AG04449 (cell line): Measurements from ENCODE around the gene HRG.
"Not testable (repeated sequence)": the region's sequence is repeated elsewhere in the genome, so short reads cannot be mapped to it uniquely, and the experiment has no call there.

ENCODE experiments used
- CTCF ChIA-PET: fragments of 350-600 bp; formaldehyde crosslinking; extraction: SDS; loops from one replicate; lab custom pipeline; 2021; ENCODE audit warnings: antibody characterized with exemption; lab: Yijun Ruan, JAX
- POLR2A ChIA-PET: fragments of 400-600, 350-600 bp; formaldehyde crosslinking; extraction: SDS; loops from one replicate; lab custom pipeline; 2020; ENCODE audit warnings: antibody characterized with exemption, inconsistent platforms; lab: Yijun Ruan, JAX
- DNase-seq: peaks from one replicate; pipeline ENCODE4 v3.0.0-alpha.2; 2010; ENCODE audit warnings: low read depth, low spot score
- H3K4me3 ChIP-seq: 2 replicates; pipeline ENCODE4 v1.5.1; 2011; ENCODE audit warnings: low read depth, mild to moderate bottlenecking, control low read depth, low read length
- CTCF ChIP-seq: IDR thresholded peaks from one replicate; pipeline ENCODE4 v1.5.1; 2011; ENCODE audit warnings: mild to moderate bottlenecking, moderate library complexity, low read length, control low read depth, inconsistent platforms; ENCODE audit not compliant: insufficient read depth; ENCODE audit errors: missing control alignments

Gene HRG

GRCh38 chr3:186626254-186626847, 39.5 kb upstream of the HRG start:
- POLR2A ChIA-PET, result no interaction called here

GRCh38 chr3:186627852-186628414, 37.9 kb upstream of the HRG start:
- POLR2A ChIA-PET, result no interaction called here
- no peak overlapping the region for H3K4me3 ChIP-seq

More at GRCh38 chr3:186626254-186626847, 39.5 kb upstream of the HRG start:
- no peak overlapping the region for H3K4me3 ChIP-seq
- CTCF ChIA-PET, result interaction anchor here (6.2 kb wide), 1 partner anchor 11 kb away, joined by 57 read pairs; the partner anchor contains the start of gene AHSG
- DNase-seq, result no peak
- no peak for TF ChIP-seq CTCF

GRCh38 chr3:186628756-186629155, 37.1 kb upstream of the HRG start:
- no peak for TF ChIP-seq CTCF
- POLR2A ChIA-PET, result no interaction called here
- H3K4me3 ChIP-seq, result no peak overlapping the region
- DNase-seq, result no peak
- CTCF ChIA-PET, result interaction anchor here (11.8 kb wide), 1 partner anchor 13 kb away, joined by 65 read pairs; the partner anchor contains the start of gene AHSG

More at GRCh38 chr3:186627852-186628414, 37.9 kb upstream of the HRG start:
- TF ChIP-seq CTCF, result no peak
- CTCF ChIA-PET, result interaction anchor here (11.8 kb wide), 1 partner anchor 12 kb away, joined by 65 read pairs; the partner anchor contains the start of gene AHSG
- DNase-seq, result no peak

- ChIA-PET CTCF (interaction anchor here (1.0 to 11.8 kb wide), 2 partner anchors 16 to 19 kb away, joined by 3 to 65 read pairs; partner anchors contain the start of gene AHSG), POLR2A (no interaction called here)
- DNase-seq, result no peak
- TF ChIP-seq CTCF, result no peak
- no peak overlapping the region for H3K4me3 ChIP-seq
Observed at GRCh38 chr3:186630950-186631641, 34.7 kb upstream of the HRG start.

GRCh38 chr3:186633481-186633880, 32.3 kb upstream of the HRG start:
- POLR2A ChIA-PET, result no interaction called here
- no peak for DNase-seq

GRCh38 chr3:186634207-186634606, 31.6 kb upstream of the HRG start:
- DNase-seq, POLR2A ChIA-PET, H3K4me3 ChIP-seq: not testable (repeated sequence)
- CTCF ChIA-PET, result interaction anchor here (11.8 kb wide), 1 partner anchor 19 kb away, joined by 65 read pairs; the partner anchor contains the start of gene AHSG

More at GRCh38 chr3:186633481-186633880, 32.3 kb upstream of the HRG start:
- CTCF ChIA-PET, result interaction anchor here (11.8 kb wide), 1 partner anchor 18 kb away, joined by 65 read pairs; the partner anchor contains the start of gene AHSG
- no peak for TF ChIP-seq CTCF
- H3K4me3 ChIP-seq, result no peak overlapping the region
